ENCODE results near the gene TNFAIP1. TPM values are rescaled to one million over a fixed set of nuclear protein-coding genes. Genes with fewer than 3 reads are reported as not detected.
"Not testable (repeated sequence)": the region's sequence is repeated elsewhere in the genome, so short reads cannot be mapped to it uniquely, and the experiment has no call there.

Gene TNFAIP1, protein sequence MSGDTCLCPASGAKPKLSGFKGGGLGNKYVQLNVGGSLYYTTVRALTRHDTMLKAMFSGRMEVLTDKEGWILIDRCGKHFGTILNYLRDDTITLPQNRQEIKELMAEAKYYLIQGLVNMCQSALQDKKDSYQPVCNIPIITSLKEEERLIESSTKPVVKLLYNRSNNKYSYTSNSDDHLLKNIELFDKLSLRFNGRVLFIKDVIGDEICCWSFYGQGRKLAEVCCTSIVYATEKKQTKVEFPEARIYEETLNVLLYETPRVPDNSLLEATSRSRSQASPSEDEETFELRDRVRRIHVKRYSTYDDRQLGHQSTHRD
- 15.7 TPM for total RNA-seq
- polyA plus RNA-seq, result 10 to 100 TPM in 1 of 4 donors, 1 to 10 TPM in 3; 6.5 to 10.5 (median 8.8) TPM

DNA sequence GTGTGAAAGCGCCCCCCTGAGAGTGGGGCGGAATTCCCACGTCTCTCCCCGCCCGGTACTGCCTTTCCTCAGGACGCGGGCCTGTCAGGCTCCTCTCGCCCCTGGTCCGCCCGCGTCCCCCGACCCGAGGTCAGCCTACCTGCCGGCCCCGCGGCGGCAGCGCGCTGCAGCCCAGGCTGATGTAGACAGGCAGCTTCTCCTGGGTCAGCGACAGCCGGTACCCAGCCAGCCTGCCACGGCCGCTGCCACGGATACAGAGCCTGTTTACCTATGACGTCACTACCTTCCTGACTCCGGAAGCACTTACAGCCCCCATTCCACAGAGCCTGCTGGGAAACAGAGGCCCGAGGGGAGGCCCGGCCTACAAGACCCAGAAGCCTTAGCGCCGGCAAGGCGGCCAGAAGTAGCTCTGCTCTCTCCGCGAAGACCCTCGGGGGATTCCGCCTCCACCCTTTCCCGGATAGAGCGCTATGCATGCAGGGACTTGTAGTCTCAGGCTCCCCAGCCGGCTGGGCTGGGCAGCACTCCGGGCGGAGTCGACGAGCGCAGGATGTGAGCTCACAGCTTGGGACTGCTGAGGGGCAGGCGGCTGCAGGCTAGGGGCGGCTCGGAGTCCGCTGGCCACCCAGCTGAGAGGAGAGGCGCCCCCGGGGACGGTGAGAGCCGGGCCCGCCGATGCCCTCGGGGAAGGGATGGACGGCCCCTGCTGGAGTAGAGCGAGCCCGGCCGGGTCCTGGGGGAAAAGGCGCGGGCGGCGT, at the start of gene TNFAIP1, which contains the start of gene IFT20:
TSS of gene TNFAIP1 (plus strand) at position 561 of the 758 bp plus-strand sequence. CDS start 3,761 bp downstream, outside the sequence.
TSS of gene IFT20 (minus strand) at position 272 of the 758 bp plus-strand sequence. CDS start 3,487 bp downstream, outside the sequence.
- DNase-seq, result peak; percentile 98 to 100 (median 99)
- peak; percentile 99 for ATAC-seq (ENCODE audit: low read depth in 2 of 2)
- peaks cover 4% of the 10 kb centered on the region for H3K36me3 Mint-ChIP-seq
- no peaks in the 10 kb centered on the region for H3K9me3 Mint-ChIP-seq
- Histone ChIP-seq H3K4me3 (ENCODE audit: low read depth, low read length) (peak within 1 kb of the TSS; percentile 81), H3K4me1 (ENCODE audit: control insufficient read depth, insufficient read depth, low read length, poor library complexity, severe bottlenecking) (peaks cover 26% of the 10 kb centered on the region), H3K9me3 (ENCODE audit: control insufficient read depth in 2 of 2, low read length in 2 of 2) (no peaks in the 10 kb centered on the region), H3K27me3 (ENCODE audit: control insufficient read depth, insufficient read depth, low read length) (no peaks in the 10 kb centered on the region), H3K36me3 (ENCODE audit: control insufficient read depth, insufficient read depth, low read length) (peaks cover 17% of the 10 kb centered on the region), H3K27ac (ENCODE audit: insufficient read depth, low read length, poor library complexity, severe bottlenecking) (peak within 1 kb of the TSS; percentile 92)
- H3K27me3 Mint-ChIP-seq, result no peaks in the 10 kb centered on the region
- H3K4me3 Mint-ChIP-seq, result peak within 1 kb of the TSS; percentile 95 to 98 (median 97)
- H3K27ac Mint-ChIP-seq, result peak within 1 kb of the TSS; percentile 84 to 97 (median 96)
- H3K4me1 Mint-ChIP-seq, result peaks cover 4 to 56% (median 44%) of the 10 kb centered on the region in 4 donors

DNA sequence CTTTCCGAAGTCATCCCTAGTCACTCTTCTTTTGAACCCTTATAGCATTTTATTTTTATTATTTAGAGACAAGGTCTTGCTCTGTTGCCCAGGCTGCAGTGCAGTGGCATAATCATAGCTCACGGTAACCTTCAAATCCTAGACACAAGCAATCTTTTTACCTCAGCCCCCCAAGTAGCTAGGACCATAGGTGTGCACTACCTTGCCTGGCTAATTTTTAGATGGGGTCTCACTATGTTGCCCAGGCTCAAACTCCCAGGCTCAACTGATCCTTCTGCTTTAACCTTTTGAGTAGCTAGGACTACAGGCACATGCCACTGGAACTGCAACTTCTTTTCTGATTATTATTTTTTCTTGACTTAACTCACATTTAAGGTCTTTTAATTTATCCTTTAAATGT, 49.6 kb upstream of the TNFAIP1 start:
- ATAC-seq (ENCODE audit: low read depth in 2 of 2) (no peak), DNase-seq (no peak)
- Mint-ChIP-seq H3K4me3 (no peak overlapping the region), H3K9me3 (no peaks in the 10 kb centered on the region), H3K4me1 (no peaks in the 10 kb centered on the region), H3K27me3 (peaks cover 59% of the 10 kb centered on the region), H3K27ac (no peak overlapping the region), H3K36me3 (no peaks in the 10 kb centered on the region)
- Histone ChIP-seq H3K9me3 (ENCODE audit: control insufficient read depth in 2 of 2, low read length in 2 of 2) (no peaks in the 10 kb centered on the region), H3K4me3 (ENCODE audit: low read depth, low read length) (no peak overlapping the region), H3K27me3 (ENCODE audit: control insufficient read depth, insufficient read depth, low read length) (peaks cover 3% of the 10 kb centered on the region), H3K36me3 (ENCODE audit: control insufficient read depth, insufficient read depth, low read length) (no peaks in the 10 kb centered on the region), H3K4me1 (ENCODE audit: control insufficient read depth, insufficient read depth, low read length, poor library complexity, severe bottlenecking) (no peaks in the 10 kb centered on the region), H3K27ac (ENCODE audit: insufficient read depth, low read length, poor library complexity, severe bottlenecking) (no peak overlapping the region)

DNA sequence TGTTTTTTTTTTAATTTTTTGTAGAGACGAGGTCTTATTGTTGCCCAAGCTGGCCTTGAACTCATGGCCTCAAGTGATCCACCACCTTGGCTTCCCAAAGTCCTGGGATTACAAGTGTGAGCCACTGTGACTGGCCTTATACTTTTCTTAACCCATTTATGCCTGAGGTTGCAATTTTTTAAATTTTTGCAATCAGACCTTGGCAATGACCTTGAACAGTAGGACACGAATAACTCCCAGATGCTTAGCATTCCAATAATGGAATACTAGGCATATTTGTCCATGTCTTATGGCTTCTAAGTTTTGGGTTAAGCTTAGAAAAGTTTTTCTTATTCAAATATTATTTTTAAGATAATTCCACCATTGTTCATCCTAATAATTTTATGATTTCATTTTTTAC, 44.9 kb upstream of the TNFAIP1 start:
- no peaks in the 10 kb centered on the region for H3K4me1 ChIP-seq (ENCODE audit: control insufficient read depth, insufficient read depth, low read length, poor library complexity, severe bottlenecking)
- peaks cover 56% of the 10 kb centered on the region for H3K27me3 Mint-ChIP-seq
- H3K4me1 Mint-ChIP-seq, result no peaks in the 10 kb centered on the region
- no peak overlapping the region for H3K4me3 Mint-ChIP-seq
- no peaks in the 10 kb centered on the region for H3K9me3 ChIP-seq (ENCODE audit: control insufficient read depth in 2 of 2, low read length in 2 of 2)
- H3K36me3 Mint-ChIP-seq, result no peaks in the 10 kb centered on the region
- no peaks in the 10 kb centered on the region for H3K9me3 Mint-ChIP-seq
- no peak for DNase-seq
- no peak overlapping the region for H3K27ac ChIP-seq (ENCODE audit: insufficient read depth, low read length, poor library complexity, severe bottlenecking)
- H3K27me3 ChIP-seq (ENCODE audit: control insufficient read depth, insufficient read depth, low read length), result peaks cover 7% of the 10 kb centered on the region
- ATAC-seq (ENCODE audit: low read depth in 2 of 2), result no peak
- no peak overlapping the region for H3K4me3 ChIP-seq (ENCODE audit: low read depth, low read length)
- no peaks in the 10 kb centered on the region for H3K36me3 ChIP-seq (ENCODE audit: control insufficient read depth, insufficient read depth, low read length)
- H3K27ac Mint-ChIP-seq, result no peak overlapping the region

DNA sequence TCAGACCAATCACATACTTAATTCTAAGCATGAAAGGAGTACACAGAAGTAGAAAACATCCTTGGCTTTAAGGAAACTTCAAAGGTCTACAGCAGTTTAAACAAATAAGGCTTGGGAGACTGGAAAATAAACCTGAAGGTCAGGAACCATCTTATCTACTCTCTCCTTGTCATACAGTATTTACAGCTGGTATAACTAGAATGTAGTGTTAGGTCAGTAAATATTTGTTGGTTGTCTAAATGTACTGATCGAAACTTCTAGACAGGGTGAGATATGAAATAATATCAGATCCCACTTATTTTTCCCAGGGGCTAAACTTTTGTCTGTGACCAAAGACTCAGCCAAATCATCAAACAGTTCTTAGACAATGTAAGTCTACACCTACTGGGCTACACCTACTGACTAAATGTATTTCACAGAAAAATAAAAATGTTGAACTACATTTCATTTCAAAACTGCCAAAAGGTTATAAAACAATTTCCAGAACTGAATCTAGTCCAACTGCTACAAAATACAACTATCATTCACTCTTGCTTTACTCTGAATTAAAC, 43.7 kb upstream of the TNFAIP1 start:
- Mint-ChIP-seq H3K27me3 (peaks cover 56% of the 10 kb centered on the region), H3K36me3 (no peaks in the 10 kb centered on the region), H3K27ac (no peak overlapping the region), H3K9me3 (no peaks in the 10 kb centered on the region), H3K4me3 (no peak overlapping the region), H3K4me1 (no peaks in the 10 kb centered on the region)
- ATAC-seq (ENCODE audit: low read depth in 2 of 2) (no peak), DNase-seq (no peak)
- Histone ChIP-seq H3K27me3 (ENCODE audit: control insufficient read depth, insufficient read depth, low read length) (peaks cover 8% of the 10 kb centered on the region), H3K36me3 (ENCODE audit: control insufficient read depth, insufficient read depth, low read length) (no peaks in the 10 kb centered on the region), H3K27ac (ENCODE audit: insufficient read depth, low read length, poor library complexity, severe bottlenecking) (no peak overlapping the region), H3K4me3 (ENCODE audit: low read depth, low read length) (no peak overlapping the region), H3K9me3 (ENCODE audit: control insufficient read depth in 2 of 2, low read length in 2 of 2) (no peaks in the 10 kb centered on the region), H3K4me1 (ENCODE audit: control insufficient read depth, insufficient read depth, low read length, poor library complexity, severe bottlenecking) (no peaks in the 10 kb centered on the region)

DNA sequence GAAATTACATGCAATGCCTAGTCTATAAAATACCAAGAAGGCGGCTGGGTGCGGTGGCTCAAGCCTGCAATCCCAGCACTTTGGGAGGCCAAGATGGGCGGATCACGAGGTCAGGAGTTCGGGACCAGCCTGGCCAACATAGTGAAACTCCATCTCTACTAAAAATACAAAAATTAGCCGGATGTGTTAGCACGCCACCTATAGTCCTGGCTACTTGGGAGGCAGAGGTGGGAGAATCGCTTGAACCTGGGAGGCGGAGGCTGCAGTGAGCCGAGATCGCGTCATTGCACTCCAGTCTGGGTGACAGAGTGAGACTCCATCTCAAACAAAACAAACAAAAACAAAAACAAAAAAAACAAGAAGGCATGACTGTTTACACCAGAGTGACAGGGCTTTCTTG, 42.7 kb upstream of the TNFAIP1 start:
- not testable (repeated sequence) for H3K4me3 ChIP-seq (ENCODE audit: low read depth, low read length); H3K36me3 Mint-ChIP-seq; ATAC-seq (ENCODE audit: low read depth in 2 of 2); H3K4me1 ChIP-seq (ENCODE audit: control insufficient read depth, insufficient read depth, low read length, poor library complexity, severe bottlenecking); H3K27ac ChIP-seq (ENCODE audit: insufficient read depth, low read length, poor library complexity, severe bottlenecking); H3K27ac Mint-ChIP-seq; H3K9me3 ChIP-seq (ENCODE audit: control insufficient read depth in 2 of 2, low read length in 2 of 2); H3K9me3 Mint-ChIP-seq; H3K36me3 ChIP-seq (ENCODE audit: control insufficient read depth, insufficient read depth, low read length); H3K4me3 Mint-ChIP-seq; DNase-seq; H3K27me3 ChIP-seq (ENCODE audit: control insufficient read depth, insufficient read depth, low read length); H3K4me1 Mint-ChIP-seq
- peaks cover 57% of the 10 kb centered on the region for H3K27me3 Mint-ChIP-seq

DNA sequence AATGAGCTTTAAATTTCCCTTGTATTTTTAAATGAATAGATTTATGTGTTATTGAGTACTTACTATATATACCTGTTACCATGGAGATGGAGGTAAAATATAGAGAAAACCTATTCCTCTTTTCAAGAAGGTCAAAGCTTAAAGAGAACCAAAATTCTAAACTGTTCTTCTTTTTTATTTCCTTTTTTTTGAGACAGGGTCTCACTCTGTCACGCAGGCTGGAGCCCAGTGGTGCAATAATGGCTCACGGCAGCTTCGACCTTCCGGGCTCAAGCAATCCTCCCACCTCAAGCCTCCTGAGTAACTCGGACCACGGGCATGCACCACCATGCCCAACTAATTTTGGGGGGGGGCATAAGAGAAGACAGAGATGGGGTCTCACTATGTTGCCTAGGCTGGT, 41.6 kb upstream of the TNFAIP1 start:
- Histone ChIP-seq H3K27ac (ENCODE audit: insufficient read depth, low read length, poor library complexity, severe bottlenecking) (no peak overlapping the region), H3K9me3 (ENCODE audit: control insufficient read depth in 2 of 2, low read length in 2 of 2) (no peaks in the 10 kb centered on the region), H3K36me3 (ENCODE audit: control insufficient read depth, insufficient read depth, low read length) (no peaks in the 10 kb centered on the region), H3K4me3 (ENCODE audit: low read depth, low read length) (no peak overlapping the region), H3K4me1 (ENCODE audit: control insufficient read depth, insufficient read depth, low read length, poor library complexity, severe bottlenecking) (no peaks in the 10 kb centered on the region), H3K27me3 (ENCODE audit: control insufficient read depth, insufficient read depth, low read length) (peaks cover 8% of the 10 kb centered on the region)
- Mint-ChIP-seq H3K36me3 (no peaks in the 10 kb centered on the region), H3K4me1 (no peaks in the 10 kb centered on the region), H3K9me3 (peaks cover 0 to 1% (median 0%) of the 10 kb centered on the region in 7 donors), H3K27ac (no peak overlapping the region), H3K4me3 (no peak overlapping the region), H3K27me3 (peaks cover 54% of the 10 kb centered on the region)
- ATAC-seq (ENCODE audit: low read depth in 2 of 2) (no peak), DNase-seq (no peak)

DNA sequence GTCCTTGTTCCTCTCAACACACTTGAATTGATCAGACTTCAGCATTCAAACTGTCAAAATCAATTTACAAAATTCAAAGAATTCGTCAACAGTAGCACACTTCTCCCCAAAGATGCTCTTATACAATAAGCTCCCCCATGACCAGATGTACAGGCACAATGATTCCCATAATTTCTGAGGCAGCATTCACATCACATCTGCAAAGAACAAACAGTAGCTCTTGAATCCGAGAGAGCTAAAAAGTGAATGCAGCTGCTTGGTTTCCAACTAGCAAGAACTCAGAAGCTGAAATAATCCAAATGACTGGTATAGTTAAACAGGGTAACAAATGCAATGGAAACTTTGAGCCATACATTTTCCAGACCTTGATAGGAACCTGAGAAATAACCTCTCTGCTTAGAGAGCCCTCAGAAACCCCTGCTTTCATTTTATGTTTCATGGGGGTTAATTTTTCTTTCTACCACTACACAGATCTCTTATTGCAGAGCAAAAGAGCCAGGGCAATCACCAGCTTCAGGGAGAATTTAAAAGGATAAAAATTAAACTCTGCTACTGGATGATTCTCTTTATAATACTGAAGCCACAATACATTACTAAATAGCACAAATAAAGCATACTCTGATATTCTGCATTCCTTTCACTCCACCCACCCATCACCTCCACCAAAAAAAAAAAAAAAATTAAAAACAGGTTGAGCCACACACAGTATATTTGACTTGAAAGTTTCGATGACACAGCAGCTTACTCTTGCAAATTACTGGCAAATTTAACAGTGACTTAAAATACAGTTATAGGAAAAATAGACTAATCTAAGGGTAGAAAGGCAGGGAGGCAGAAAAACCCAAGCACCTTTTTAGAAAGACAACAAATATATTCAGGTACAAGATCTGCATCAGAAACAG, 39.6 kb upstream of the TNFAIP1 start:
- no peak overlapping the region for H3K27ac Mint-ChIP-seq
- ATAC-seq (ENCODE audit: low read depth in 2 of 2) (no peak), DNase-seq (no peak)
- H3K9me3 Mint-ChIP-seq, result peaks cover 0 to 2% (median 0%) of the 10 kb centered on the region in 7 donors
- H3K4me1 ChIP-seq (ENCODE audit: control insufficient read depth, insufficient read depth, low read length, poor library complexity, severe bottlenecking), result no peaks in the 10 kb centered on the region
- no peak overlapping the region for H3K4me3 Mint-ChIP-seq
- H3K36me3 ChIP-seq (ENCODE audit: control insufficient read depth, insufficient read depth, low read length), result no peaks in the 10 kb centered on the region
- no peaks in the 10 kb centered on the region for H3K4me1 Mint-ChIP-seq
- H3K36me3 Mint-ChIP-seq, result no peaks in the 10 kb centered on the region
- H3K27me3 ChIP-seq (ENCODE audit: control insufficient read depth, insufficient read depth, low read length), result peaks cover 8% of the 10 kb centered on the region
- no peaks in the 10 kb centered on the region for H3K9me3 ChIP-seq (ENCODE audit: control insufficient read depth in 2 of 2, low read length in 2 of 2)
- peaks cover 54% of the 10 kb centered on the region for H3K27me3 Mint-ChIP-seq
- H3K27ac ChIP-seq (ENCODE audit: insufficient read depth, low read length, poor library complexity, severe bottlenecking), result no peak overlapping the region
- H3K4me3 ChIP-seq (ENCODE audit: low read depth, low read length), result no peak overlapping the region
